HUES6 (cell line): ENCODE results near the gene TMEM63B.

ENCODE experiments used
- H3K27ac ChIP-seq: 2 replicates; pipeline ENCODE4 v1.7.0; 2013; ENCODE audit warnings: low read depth, mild to moderate bottlenecking, low read length, inconsistent platforms
- H3K27me3 ChIP-seq: 2 replicates; pipeline ENCODE4 v1.6.1; 2013; ENCODE audit warnings: low read length; ENCODE audit not compliant: control insufficient read depth, insufficient read depth
- H3K36me3 ChIP-seq: 2 replicates; pipeline ENCODE4 v1.6.1; 2013; ENCODE audit warnings: low read length; ENCODE audit not compliant: control insufficient read depth, insufficient read depth
- H3K4me1 ChIP-seq: 2 replicates; pipeline ENCODE4 v1.6.1; 2013; ENCODE audit warnings: low read length; ENCODE audit not compliant: control insufficient read depth, insufficient read depth
- H3K4me3 ChIP-seq: 2 replicates; pipeline ENCODE4 v1.5.1; 2013; ENCODE audit warnings: low read depth, low read length
- H3K9ac ChIP-seq: one replicate; pipeline ENCODE4 v1.6.1; 2013; ENCODE audit warnings: mild to moderate bottlenecking, low read length
- H3K9me3 ChIP-seq: 2 replicates; pipeline ENCODE4 v1.6.1; 2013; ENCODE audit warnings: low read depth, low read length; ENCODE audit not compliant: control insufficient read depth, insufficient read depth

The TMEM63B gene

DNA sequence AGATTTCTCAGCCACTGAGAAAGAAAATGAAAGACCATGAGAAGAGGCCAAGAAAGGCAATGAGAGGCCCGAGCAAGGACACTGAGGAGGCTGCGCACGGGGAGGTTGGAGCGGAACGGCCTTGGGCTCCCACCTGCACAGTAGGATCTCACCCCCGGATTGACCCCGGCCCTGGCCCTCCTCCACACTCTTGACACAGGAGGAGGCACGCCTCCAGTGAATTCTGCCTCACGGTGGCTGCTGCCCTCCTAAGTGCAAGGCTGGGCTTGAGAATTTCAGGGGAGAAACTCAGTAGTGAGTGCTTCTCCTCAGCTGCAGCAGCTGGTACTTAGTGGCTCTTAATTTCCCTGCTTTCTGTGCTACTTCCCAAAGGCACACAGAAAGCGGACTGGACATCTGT lies 18.1 kb upstream of the TMEM63B start:
- Histone ChIP-seq H3K4me1 (no peaks in the 10 kb centered on the region), H3K27ac (no peak overlapping the region), H3K36me3 (peaks cover 94% of the 10 kb centered on the region), H3K27me3 (no peaks in the 10 kb centered on the region), H3K4me3 (no peak overlapping the region), H3K9ac (no peak overlapping the region), H3K9me3 (no peaks in the 10 kb centered on the region)

DNA sequence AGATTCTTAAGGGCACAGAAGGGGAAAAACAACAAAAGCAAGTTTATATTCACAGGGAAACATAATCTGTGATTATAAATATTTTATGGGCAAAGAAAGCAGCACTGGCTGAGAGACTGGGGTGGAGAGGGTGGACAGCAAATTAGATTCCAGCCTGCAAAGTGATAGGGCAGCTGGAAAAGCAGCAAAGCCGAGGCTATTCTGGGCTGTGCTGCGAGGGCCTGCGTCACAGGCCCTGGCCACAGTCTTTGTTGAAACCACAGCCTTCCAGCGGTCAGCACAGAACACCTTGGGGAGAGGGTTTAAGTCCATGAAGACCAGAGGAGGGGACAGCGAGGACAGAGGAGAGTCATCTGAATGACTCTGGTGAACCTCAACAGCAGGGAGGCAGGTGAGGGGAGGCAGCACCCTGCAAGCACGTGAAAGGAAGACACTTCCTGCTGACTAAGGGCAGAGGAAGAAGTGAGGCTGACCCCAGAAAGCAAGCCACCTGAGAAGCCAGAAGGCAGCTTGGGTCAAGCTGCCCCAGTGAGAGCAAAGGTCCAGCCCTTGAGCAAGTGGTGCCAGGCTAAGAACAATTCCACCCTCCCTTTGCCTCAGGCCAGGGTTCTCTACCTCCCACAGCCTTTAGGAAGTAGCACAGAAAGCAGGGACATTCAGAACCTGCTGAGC lies 17.2 kb upstream of the TMEM63B start:
- no peaks in the 10 kb centered on the region for H3K9me3 ChIP-seq
- no peak overlapping the region for H3K9ac ChIP-seq
- no peak overlapping the region for H3K4me3 ChIP-seq
- no peaks in the 10 kb centered on the region for H3K4me1 ChIP-seq
- H3K36me3 ChIP-seq, result peaks cover 92% of the 10 kb centered on the region
- H3K27me3 ChIP-seq, result no peaks in the 10 kb centered on the region
- H3K27ac ChIP-seq, result no peak overlapping the region

DNA sequence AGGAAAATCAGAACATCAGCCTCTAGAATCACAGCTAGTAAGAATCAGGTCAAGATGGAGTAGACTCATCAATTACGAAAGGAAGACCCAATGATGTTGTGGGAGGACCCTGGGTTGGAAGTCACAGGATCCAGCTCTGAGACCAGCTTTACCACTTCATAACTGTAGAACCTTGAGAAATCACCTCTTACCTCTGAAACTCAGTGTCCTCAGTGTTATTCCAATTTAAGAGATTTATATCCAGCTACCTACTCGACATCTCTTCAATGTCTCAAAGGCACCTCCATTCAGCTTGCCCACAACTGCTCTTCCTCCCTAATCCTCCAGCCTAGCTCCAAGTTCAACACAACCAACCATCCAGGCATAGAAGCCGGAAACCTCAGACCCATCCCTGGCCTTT lies 16.4 kb upstream of the TMEM63B start:
- H3K9me3 ChIP-seq, result no peaks in the 10 kb centered on the region
- no peak overlapping the region for H3K27ac ChIP-seq
- H3K4me1 ChIP-seq, result no peaks in the 10 kb centered on the region
- no peak overlapping the region for H3K4me3 ChIP-seq
- no peaks in the 10 kb centered on the region for H3K27me3 ChIP-seq
- H3K9ac ChIP-seq, result no peak overlapping the region
- peaks cover 94% of the 10 kb centered on the region for H3K36me3 ChIP-seq

DNA sequence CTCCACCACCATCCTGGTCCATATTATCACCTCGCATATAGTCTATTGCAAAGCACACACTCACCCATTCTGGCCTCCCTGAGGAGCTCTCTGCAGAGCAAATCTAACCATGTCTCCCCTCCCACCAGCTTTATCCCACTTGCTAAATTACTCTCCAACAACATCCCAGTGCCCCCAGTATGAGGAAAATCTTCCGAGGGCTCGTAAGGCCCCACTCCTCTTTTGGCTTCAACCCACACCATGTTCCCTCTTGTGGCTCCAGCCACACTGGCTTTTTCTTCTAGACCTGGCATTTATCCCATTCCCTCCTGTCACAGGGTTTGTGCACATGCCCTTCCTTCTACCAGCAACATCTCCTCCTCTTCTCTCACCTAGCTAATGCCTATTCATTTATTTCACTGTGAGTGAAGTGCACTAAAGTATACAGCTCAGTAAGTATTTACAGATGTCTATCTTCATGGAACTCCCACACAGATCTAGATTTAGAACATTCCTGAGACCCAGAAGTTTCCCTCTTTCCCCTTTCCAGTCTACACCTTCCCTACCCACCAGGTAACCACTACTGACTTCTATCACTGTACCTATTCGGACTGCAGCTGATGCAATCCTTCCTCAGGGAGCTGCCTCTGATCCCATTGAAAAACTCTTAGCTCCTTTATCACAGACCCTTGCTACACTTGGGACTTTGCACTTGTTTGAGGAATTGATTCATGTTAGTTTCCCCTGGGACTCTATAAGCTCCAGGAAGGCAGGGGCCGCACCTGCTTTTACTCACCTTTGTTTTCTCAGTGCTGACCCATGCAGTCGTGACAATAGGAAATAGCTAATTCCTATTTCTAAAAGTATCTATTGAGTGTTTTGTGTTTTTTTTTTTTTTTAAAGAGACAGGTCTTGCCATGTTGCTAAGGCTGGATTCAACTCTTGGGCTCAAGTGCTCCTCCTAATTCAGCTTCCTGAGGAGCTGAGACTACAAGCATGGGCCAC lies 15.6 kb upstream of the TMEM63B start:
- no peaks in the 10 kb centered on the region for H3K4me1 ChIP-seq
- no peaks in the 10 kb centered on the region for H3K9me3 ChIP-seq
- H3K36me3 ChIP-seq, result peaks cover 89% of the 10 kb centered on the region
- no peak overlapping the region for H3K9ac ChIP-seq
- no peaks in the 10 kb centered on the region for H3K27me3 ChIP-seq
- no peak overlapping the region for H3K4me3 ChIP-seq
- peak overlapping the region; percentile 30; the same call in 1 of the 2 replicates for H3K27ac ChIP-seq

DNA sequence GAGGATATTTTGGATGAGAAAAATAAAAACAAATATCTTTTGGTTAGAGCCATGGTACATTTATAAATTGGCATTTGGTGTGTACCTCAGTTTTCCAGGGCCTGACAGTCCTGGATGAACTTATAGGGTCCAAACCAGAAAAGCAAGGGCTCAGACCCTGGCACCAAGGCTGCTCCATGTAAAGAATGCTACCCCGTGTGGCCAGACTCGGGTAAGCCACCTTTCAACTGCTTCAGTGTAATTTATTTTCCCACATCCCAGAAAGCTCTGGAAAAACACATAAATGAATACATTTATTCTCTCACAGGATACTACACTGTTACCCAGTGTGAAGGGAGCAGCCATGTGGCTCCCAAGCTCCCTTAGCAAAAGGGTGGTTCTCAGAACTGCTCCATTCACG lies 13.9 kb upstream of the TMEM63B start:
- H3K9ac ChIP-seq, result no peak overlapping the region
- H3K27me3 ChIP-seq, result no peaks in the 10 kb centered on the region
- H3K27ac ChIP-seq, result no peak overlapping the region
- peaks cover 6% of the 10 kb centered on the region; the same call in 1 of the 2 replicates for H3K4me1 ChIP-seq
- H3K9me3 ChIP-seq, result no peaks in the 10 kb centered on the region
- no peak overlapping the region for H3K4me3 ChIP-seq
- H3K36me3 ChIP-seq, result peaks cover 79% of the 10 kb centered on the region

DNA sequence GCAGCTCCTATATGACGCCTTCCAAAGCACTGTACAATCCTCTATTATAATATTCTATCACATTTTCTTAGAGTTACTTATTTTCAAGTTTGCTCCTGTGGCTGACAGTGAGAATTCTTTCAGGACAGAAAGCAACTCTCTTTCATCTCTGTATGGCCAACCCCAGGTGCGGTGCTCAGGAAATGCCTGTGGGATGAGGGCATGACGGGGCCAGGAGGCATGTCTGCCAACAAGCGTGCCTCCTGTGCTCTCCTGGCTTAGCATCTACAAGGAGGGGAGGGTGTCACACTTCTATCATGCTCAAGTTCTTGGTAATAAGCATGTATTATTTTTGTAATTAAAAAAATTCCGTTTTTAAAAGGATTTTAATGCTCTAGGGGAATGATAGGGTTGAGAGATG lies 11.5 kb upstream of the TMEM63B start:
- H3K9ac ChIP-seq, result no peak overlapping the region
- no peaks in the 10 kb centered on the region for H3K9me3 ChIP-seq
- peaks cover 54% of the 10 kb centered on the region for H3K36me3 ChIP-seq
- H3K4me3 ChIP-seq, result no peak overlapping the region
- no peaks in the 10 kb centered on the region for H3K27me3 ChIP-seq
- H3K27ac ChIP-seq, result no peak overlapping the region
- peaks cover 12% of the 10 kb centered on the region for H3K4me1 ChIP-seq

DNA sequence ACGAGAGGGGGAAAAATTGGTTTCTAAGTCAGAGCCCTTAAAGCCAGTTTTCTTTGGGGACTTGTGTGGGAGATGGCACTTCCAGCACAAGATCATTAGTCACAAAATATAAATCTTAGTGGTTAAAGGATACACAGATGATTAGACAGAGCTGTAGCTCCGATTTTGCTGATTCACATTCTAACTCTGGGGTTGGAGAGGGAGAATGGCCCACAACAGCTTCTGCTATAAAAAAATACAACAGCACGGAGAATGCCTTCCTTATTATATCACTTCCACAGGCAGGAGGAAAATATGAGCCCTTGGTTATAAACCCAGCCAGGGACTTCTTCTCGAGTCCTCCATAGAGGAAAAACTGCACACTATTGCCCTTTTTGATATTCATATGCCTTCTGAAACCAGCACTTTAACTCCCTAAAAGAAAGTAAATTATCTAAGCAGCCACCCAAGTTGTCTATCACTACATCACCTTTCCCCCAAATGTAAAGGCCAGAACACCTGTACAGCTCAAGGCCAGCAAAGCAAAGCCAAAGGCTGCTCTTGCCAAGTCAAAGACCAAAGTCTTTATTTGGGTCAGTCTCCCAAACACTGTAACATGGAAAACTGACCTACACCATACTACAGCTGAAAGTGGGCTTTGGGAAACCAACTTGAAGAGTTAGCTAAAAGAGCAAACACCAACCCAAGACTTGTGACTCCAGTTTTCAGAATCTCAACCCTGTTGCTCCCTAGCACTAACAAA lies 10.5 kb upstream of the TMEM63B start:
- H3K27ac ChIP-seq, result no peak overlapping the region
- H3K4me3 ChIP-seq, result no peak overlapping the region
- H3K36me3 ChIP-seq, result peaks cover 45% of the 10 kb centered on the region
- H3K27me3 ChIP-seq, result no peaks in the 10 kb centered on the region
- no peaks in the 10 kb centered on the region for H3K9me3 ChIP-seq
- peaks cover 20% of the 10 kb centered on the region for H3K4me1 ChIP-seq
- no peak overlapping the region for H3K9ac ChIP-seq

DNA sequence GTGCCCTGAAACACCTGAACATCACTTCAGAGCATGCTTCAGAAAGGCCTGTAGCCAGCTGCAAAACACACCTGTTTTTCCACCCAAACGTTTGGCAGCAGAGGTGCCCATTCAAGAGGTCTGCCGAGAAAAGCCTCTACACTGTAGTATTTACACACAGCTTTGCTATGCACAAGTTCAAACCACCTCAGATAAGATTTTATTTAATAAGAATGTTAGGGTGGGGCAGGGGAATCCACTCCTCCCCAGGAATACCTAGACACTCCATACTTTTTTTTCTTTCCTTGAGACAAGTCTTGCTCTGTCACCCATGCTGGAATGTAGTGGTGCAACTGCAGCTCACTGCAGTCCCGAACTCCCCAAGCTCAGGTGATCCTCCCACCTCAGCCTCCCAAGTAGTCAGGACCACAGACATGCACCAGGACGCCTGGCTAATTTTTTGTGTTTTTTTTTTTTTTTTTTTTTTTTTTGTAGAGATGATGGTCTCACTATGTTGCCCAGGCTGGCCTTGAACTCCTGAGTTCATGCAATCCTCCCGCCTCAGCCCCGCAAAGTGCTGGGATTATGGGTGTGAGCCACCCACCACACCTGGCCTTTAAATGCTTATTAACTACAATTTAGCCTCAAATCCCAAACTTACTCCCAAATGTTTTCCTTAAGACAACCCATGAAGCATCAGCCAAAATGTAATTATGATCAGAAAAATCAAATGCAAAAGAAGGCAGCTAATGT lies 9.8 kb upstream of the TMEM63B start:
- peaks cover 37% of the 10 kb centered on the region for H3K36me3 ChIP-seq
- H3K9ac ChIP-seq, result no peak overlapping the region
- no peaks in the 10 kb centered on the region for H3K9me3 ChIP-seq
- no peaks in the 10 kb centered on the region for H3K27me3 ChIP-seq
- peaks cover 25% of the 10 kb centered on the region for H3K4me1 ChIP-seq
- H3K4me3 ChIP-seq, result no peak overlapping the region
- H3K27ac ChIP-seq, result no peak overlapping the region

DNA sequence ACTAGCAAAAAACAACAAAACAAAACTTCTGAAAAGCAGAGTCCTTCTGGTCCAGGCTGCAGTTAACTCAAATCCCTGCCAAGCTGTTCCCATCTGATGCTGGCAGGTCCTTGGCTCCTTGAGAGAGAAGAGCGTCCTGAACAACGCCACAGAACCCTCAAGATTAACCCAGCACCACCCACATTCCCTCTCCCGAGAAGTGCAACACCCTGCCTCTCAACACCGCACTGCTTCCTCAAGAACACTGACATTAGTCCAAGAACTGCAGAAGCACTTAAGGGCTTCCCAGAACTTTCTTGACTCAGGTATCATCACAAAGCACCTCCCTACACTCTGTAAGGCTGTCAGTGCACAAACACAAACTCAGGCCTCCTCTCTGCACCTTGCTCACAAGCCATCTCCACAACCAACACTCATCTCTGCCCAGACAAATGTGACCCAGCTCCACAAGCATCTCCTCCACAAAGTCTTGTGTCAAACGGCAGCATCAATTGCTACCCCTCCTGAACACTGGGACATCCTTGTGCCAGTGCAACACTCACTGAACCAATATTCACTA lies 7.6 kb upstream of the TMEM63B start:
- H3K9me3 ChIP-seq, result no peaks in the 10 kb centered on the region
- H3K36me3 ChIP-seq, result peaks cover 18% of the 10 kb centered on the region
- H3K27ac ChIP-seq, result no peak overlapping the region
- H3K4me1 ChIP-seq, result peaks cover 41% of the 10 kb centered on the region
- no peaks in the 10 kb centered on the region for H3K27me3 ChIP-seq
- no peak overlapping the region for H3K9ac ChIP-seq
- H3K4me3 ChIP-seq, result no peak overlapping the region

DNA sequence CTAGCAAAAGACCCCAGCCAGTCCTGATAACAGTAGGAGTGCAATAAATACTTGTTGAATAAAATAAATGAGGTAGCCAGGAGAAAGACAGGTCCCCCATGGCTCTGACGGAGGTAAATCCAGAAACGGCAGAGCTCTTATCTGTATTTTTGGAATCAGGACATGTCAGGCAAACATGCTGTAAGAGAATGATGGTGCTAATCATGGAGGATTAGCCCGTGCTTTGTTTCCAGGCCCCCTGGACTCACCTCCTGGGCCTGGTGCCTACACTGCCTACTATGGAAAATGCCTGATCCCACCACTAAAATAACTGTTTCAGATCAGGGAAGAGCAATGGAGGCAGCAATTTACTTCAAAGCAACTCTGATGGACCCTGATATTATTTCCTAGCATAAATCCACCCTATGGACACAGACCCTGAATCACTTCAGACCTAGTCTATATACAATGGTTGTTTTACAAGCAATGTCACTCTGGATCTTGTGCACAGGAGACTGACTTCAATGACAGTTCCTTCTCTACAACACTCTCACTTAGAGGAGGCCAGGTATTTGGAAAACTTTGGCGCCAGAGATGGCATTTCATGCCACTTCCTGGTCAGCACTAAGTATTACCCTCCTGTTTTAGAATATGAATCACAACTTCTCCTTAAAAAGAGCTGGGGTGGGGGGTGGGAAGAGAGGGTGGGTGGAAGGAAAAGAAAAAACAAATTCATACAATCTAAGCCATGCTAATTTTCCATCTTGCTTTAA lies 6.5 kb upstream of the TMEM63B start:
- Histone ChIP-seq H3K9me3 (no peaks in the 10 kb centered on the region), H3K9ac (no peak overlapping the region), H3K27me3 (no peaks in the 10 kb centered on the region), H3K4me3 (no peak overlapping the region), H3K27ac (no peak overlapping the region), H3K4me1 (peaks cover 47% of the 10 kb centered on the region), H3K36me3 (peaks cover 7% of the 10 kb centered on the region)
